ENCODE data around the gene TMIGD3.

TMIGD3 gene

GRCh38 chr1:111507411-111508201 is 4.2 kb upstream of the TMIGD3 start:
- DNase-seq: no peak

- no peak for DNase-seq
Observed at GRCh38 chr1:111506561-111506960, 3.1 kb upstream of the TMIGD3 start.

- DNase-seq: no peak
Observed at GRCh38 chr1:111505641-111506119, 2.2 kb upstream of the TMIGD3 start.

GRCh38 chr1:111504097-111504496 is 664 bp upstream of the TMIGD3 start:
- DNase-seq: no peak

- DNase-seq: no peak
Observed at GRCh38 chr1:111501645-111502044, 1.8 kb downstream of the TMIGD3 start.

GRCh38 chr1:111499026-111499785 is 4.2 kb downstream of the TMIGD3 start:
- DNase-seq: no peak

GRCh38 chr1:111497592-111497991 is 5.8 kb downstream of the TMIGD3 start:
- DNase-seq: no peak

GRCh38 chr1:111496398-111496797 is 7.0 kb downstream of the TMIGD3 start:
- no peak for DNase-seq

GRCh38 chr1:111491070-111491469 is 12.4 kb downstream of the TMIGD3 start:
- DNase-seq: no peak

GRCh38 chr1:111490220-111490619 is 13.2 kb downstream of the TMIGD3 start:
- DNase-seq: no peak

GRCh38 chr1:111489604-111490003 is 13.8 kb downstream of the TMIGD3 start:
- no peak for DNase-seq

- DNase-seq: no peak
Observed at GRCh38 chr1:111488669-111489068, 14.8 kb downstream of the TMIGD3 start.

GRCh38 chr1:111487133-111487532 is 16.3 kb downstream of the TMIGD3 start:
- no peak for DNase-seq

- DNase-seq: no peak
Observed at GRCh38 chr1:111486431-111486830, 17.0 kb downstream of the TMIGD3 start.

- no peak for DNase-seq
Observed at GRCh38 chr1:111484391-111485026, 18.9 kb downstream of the TMIGD3 start.

GRCh38 chr1:111483876-111484275 is 19.6 kb downstream of the TMIGD3 start:
- DNase-seq: no peak

GRCh38 chr1:111483166-111483565 is 20.3 kb downstream of the TMIGD3 start:
- no peak for DNase-seq

- DNase-seq: peak; percentile 57
Observed at GRCh38 chr1:111481387-111482221, 21.8 kb downstream of the TMIGD3 start.

- no peak for DNase-seq
Observed at GRCh38 chr1:111480674-111481073, 22.8 kb downstream of the TMIGD3 start.

- DNase-seq: no peak
Observed at GRCh38 chr1:111476761-111477309, 26.6 kb downstream of the TMIGD3 start.

- no peak for DNase-seq
Observed at GRCh38 chr1:111476214-111476613, 27.2 kb downstream of the TMIGD3 start.

GRCh38 chr1:111475701-111476100 is 27.7 kb downstream of the TMIGD3 start:
- no peak for DNase-seq

Measured in kidney glomerular epithelial cell (primary cell).